HepG2 (cell line): Measurements from ENCODE around the gene IKBKE. TPM values are rescaled to one million over a fixed set of nuclear protein-coding genes. Genes with fewer than 3 reads are reported as not detected.

Experiments used
- BCLAF1 ChIP-seq: fragments of 450-650 bp; IDR thresholded peaks from 2 replicates; pipeline ENCODE4 v1.6.1; 2017; ENCODE audit warnings: mild to moderate bottlenecking
- GZF1 ChIP-seq: sonication (generic); formaldehyde crosslinking; IDR thresholded peaks from 2 replicates; pipeline ENCODE4 v1.5.1; 2020; ENCODE audit warnings: mild to moderate bottlenecking, missing genetic modification reagents
- HIVEP1 ChIP-seq: sonication (generic); formaldehyde crosslinking; IDR thresholded peaks from 2 replicates; pipeline ENCODE4 v1.4.0; 2020; ENCODE audit warnings: mild to moderate bottlenecking, missing genetic modification reagents
- KLF11 ChIP-seq: IDR thresholded peaks from 2 replicates; pipeline ENCODE4 v1.6.1; 2016; ENCODE audit warnings: missing compliant biosample characterization
- PAWR ChIP-seq: sonication (generic); formaldehyde crosslinking; IDR thresholded peaks from 2 replicates; pipeline ENCODE4 v1.4.0; 2020; ENCODE audit warnings: missing genetic modification reagents, mild to moderate bottlenecking, borderline replicate concordance
- PITX1 ChIP-seq: sonication (generic); formaldehyde crosslinking; IDR thresholded peaks from 2 replicates; pipeline ENCODE4 v1.5.1; 2020; ENCODE audit warnings: mild to moderate bottlenecking, missing genetic modification reagents
- YY1 ChIP-seq: IDR thresholded peaks from 2 replicates; pipeline ENCODE4 v1.6.1; 2011; ENCODE audit warnings: low read length, low read depth, moderate library complexity, mild to moderate bottlenecking; ENCODE audit not compliant: insufficient read depth, insufficient replicate concordance
- ZBED4 ChIP-seq: sonication (generic); formaldehyde crosslinking; IDR thresholded peaks from 2 replicates; pipeline ENCODE4 v1.4.0; 2020; ENCODE audit warnings: missing genetic modification reagents, borderline replicate concordance
- ZFP37 ChIP-seq: sonication (generic); formaldehyde crosslinking; IDR thresholded peaks from 2 replicates; pipeline ENCODE4 v1.4.0; 2020; ENCODE audit warnings: missing genetic modification reagents, borderline replicate concordance
- ZNF713 ChIP-seq: sonication (generic); formaldehyde crosslinking; IDR thresholded peaks from 2 replicates; pipeline ENCODE4 v1.4.0; 2020; ENCODE audit warnings: mild to moderate bottlenecking, missing genetic modification reagents
- ZNF790 ChIP-seq: sonication (generic); formaldehyde crosslinking; IDR thresholded peaks from 2 replicates; pipeline ENCODE4 v1.8.0; 2022; ENCODE audit warnings: missing genetic modification reagents, mild to moderate bottlenecking, borderline replicate concordance
- ZNF879 ChIP-seq: sonication (generic); formaldehyde crosslinking; IDR thresholded peaks from 2 replicates; pipeline ENCODE4 v1.8.1; 2023; ENCODE audit warnings: missing genetic modification reagents
- polyA plus RNA-seq, 8 experiments: library from polyadenylated mRNA; depleted of rRNA in 3 of 8; stranded (reverse) in 7 of 8; unstranded in 1 of 8; fragments of >200 nt; fragmentation: Illumina TruSeq in 4 of 8; extraction: Trizol in 4 of 8; gene quantifications; 2 replicates each; pipeline versions ENCODE4 v1.2.1 to v1.2.3, GENCODE V29; 2011 to 2016; ENCODE audit warnings: low read depth in 4 of 8, missing spikeins in 1 of 8, mixed read lengths in 1 of 8; ENCODE audit not compliant: insufficient read depth in 1 of 8
- total RNA-seq, 5 experiments: library from RNA; depleted of rRNA; stranded (reverse); fragments of >200 nt; fragmentation: Illumina TruSeq; extraction: Trizol; gene quantifications; 2 replicates each; pipeline ENCODE4 v1.2.3, GENCODE V29; 2016; ENCODE audit warnings: low read depth in 1 of 5
- TF ChIP-seq, protein P1 (sequence below): IDR thresholded peaks from 2 replicates; pipeline ENCODE4 v1.4.0; 2020; ENCODE audit warnings: mild to moderate bottlenecking, missing genetic modification reagents
- TF ChIP-seq, protein P2 (sequence below): IDR thresholded peaks from 2 replicates; pipeline ENCODE4 v1.6.1; 2016; ENCODE audit warnings: mild to moderate bottlenecking, missing biosample characterization, missing genetic modification reagents
- TF ChIP-seq, protein P3 (sequence below): sonication (generic); formaldehyde crosslinking; IDR thresholded peaks from 2 replicates; pipeline ENCODE4 v1.4.0; 2020; ENCODE audit warnings: missing genetic modification reagents

The IKBKE gene
- total and polyA plus RNA-seq, 2 of the 13 experiments (the other 11 are each of a cell fraction or from before 2014, with no cell fraction given) = 4.5 to 5.8 TPM

- TF ChIP-seq, protein P1, sequence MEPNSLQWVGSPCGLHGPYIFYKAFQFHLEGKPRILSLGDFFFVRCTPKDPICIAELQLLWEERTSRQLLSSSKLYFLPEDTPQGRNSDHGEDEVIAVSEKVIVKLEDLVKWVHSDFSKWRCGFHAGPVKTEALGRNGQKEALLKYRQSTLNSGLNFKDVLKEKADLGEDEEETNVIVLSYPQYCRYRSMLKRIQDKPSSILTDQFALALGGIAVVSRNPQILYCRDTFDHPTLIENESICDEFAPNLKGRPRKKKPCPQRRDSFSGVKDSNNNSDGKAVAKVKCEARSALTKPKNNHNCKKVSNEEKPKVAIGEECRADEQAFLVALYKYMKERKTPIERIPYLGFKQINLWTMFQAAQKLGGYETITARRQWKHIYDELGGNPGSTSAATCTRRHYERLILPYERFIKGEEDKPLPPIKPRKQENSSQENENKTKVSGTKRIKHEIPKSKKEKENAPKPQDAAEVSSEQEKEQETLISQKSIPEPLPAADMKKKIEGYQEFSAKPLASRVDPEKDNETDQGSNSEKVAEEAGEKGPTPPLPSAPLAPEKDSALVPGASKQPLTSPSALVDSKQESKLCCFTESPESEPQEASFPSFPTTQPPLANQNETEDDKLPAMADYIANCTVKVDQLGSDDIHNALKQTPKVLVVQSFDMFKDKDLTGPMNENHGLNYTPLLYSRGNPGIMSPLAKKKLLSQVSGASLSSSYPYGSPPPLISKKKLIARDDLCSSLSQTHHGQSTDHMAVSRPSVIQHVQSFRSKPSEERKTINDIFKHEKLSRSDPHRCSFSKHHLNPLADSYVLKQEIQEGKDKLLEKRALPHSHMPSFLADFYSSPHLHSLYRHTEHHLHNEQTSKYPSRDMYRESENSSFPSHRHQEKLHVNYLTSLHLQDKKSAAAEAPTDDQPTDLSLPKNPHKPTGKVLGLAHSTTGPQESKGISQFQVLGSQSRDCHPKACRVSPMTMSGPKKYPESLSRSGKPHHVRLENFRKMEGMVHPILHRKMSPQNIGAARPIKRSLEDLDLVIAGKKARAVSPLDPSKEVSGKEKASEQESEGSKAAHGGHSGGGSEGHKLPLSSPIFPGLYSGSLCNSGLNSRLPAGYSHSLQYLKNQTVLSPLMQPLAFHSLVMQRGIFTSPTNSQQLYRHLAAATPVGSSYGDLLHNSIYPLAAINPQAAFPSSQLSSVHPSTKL (CRISPR knock-in tag) = no peak; the same call in 1 of the 2 replicates
- TF ChIP-seq ZNF790 (CRISPR knock-in tag) (no peak), KLF11 (CRISPR knock-in tag) (0 out of 2 replicates have a peak, but pooled peaks have one; percentile 16), ZBED4 (CRISPR knock-in tag) (no peak), PAWR (CRISPR knock-in tag) (no peak), ZFP37 (CRISPR knock-in tag) (no peak), ZNF879 (CRISPR knock-in tag) (no peak), YY1 (peak; percentile 24), PITX1 (CRISPR knock-in tag) (no peak), GZF1 (CRISPR knock-in tag) (no peak), BCLAF1 (no peak), ZNF713 (0 out of 2 replicates have a peak, but pooled peaks have one; percentile 56), HIVEP1 (no peak)
- TF ChIP-seq, protein P2, sequence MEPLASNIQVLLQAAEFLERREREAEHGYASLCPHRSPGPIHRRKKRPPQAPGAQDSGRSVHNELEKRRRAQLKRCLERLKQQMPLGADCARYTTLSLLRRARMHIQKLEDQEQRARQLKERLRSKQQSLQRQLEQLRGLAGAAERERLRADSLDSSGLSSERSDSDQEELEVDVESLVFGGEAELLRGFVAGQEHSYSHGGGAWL = no peak
- TF ChIP-seq, protein P3, sequence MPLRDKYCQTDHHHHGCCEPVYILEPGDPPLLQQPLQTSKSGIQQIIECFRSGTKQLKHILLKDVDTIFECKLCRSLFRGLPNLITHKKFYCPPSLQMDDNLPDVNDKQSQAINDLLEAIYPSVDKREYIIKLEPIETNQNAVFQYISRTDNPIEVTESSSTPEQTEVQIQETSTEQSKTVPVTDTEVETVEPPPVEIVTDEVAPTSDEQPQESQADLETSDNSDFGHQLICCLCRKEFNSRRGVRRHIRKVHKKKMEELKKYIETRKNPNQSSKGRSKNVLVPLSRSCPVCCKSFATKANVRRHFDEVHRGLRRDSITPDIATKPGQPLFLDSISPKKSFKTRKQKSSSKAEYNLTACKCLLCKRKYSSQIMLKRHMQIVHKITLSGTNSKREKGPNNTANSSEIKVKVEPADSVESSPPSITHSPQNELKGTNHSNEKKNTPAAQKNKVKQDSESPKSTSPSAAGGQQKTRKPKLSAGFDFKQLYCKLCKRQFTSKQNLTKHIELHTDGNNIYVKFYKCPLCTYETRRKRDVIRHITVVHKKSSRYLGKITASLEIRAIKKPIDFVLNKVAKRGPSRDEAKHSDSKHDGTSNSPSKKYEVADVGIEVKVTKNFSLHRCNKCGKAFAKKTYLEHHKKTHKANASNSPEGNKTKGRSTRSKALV = no peak
Measured at GRCh38 chr1:206470692-206471414, 577 bp downstream of the IKBKE start (continued).
